GM08714 (cell line): Measurements from ENCODE around the gene SLC25A34.

ENCODE experiments used
- H3K4me3 ChIP-seq: fragments of 200-500 bp; sonication (Bioruptor generic); 2 replicates; pipeline ENCODE4 v1.5.1; 2014; ENCODE audit warnings: mild to moderate bottlenecking, low read length, inconsistent platforms
- ZNF274 ChIP-seq: IDR thresholded peaks from 2 replicates; pipeline ENCODE4 v1.6.1; 2012; ENCODE audit warnings: mild to moderate bottlenecking, low read depth, low read length

SLC25A34 gene

GRCh38 chr1:15777909-15778707, 42.0 kb downstream of the SLC25A34 start:
- no peak for TF ChIP-seq ZNF274
- H3K4me3 ChIP-seq: no peak overlapping the region

GRCh38 chr1:15785683-15786082, 49.6 kb downstream of the SLC25A34 start:
- no peak for TF ChIP-seq ZNF274
- H3K4me3 ChIP-seq: no peak overlapping the region

GRCh38 chr1:15786581-15786980, 50.5 kb downstream of the SLC25A34 start:
- TF ChIP-seq ZNF274: no peak
- no peak overlapping the region for H3K4me3 ChIP-seq

GRCh38 chr1:15788624-15789301, 52.7 kb downstream of the SLC25A34 start:
- no peak overlapping the region for H3K4me3 ChIP-seq
- no peak for TF ChIP-seq ZNF274
